B cell (primary cell): Measurements from ENCODE around the gene ZNF710. TPM values are rescaled to one million over a fixed set of nuclear protein-coding genes. Genes with fewer than 3 reads are reported as not detected.
"Not testable (repeated sequence)": the region's sequence is repeated elsewhere in the genome, so short reads cannot be mapped to it uniquely, and the experiment has no call there.

Experiments
- ATAC-seq: fragments of 200-7000 bp; cut with Tn5 transposase; one replicate; pipeline ENCODE4 v1.10.0; 2021; ENCODE audit warnings: low read depth, mild to moderate bottlenecking, moderate number of reproducible peaks, moderate library complexity
- CTCF ChIA-PET: fragments of 350-600 bp; sonication (Branson Sonifier 250); formaldehyde crosslinking; loops from one replicate; lab custom pipeline; 2021; ENCODE audit warnings: antibody characterized with exemption, inconsistent platforms; lab: Charles Lee
- POLR2A ChIA-PET: fragments of 350-600 bp; sonication (Branson Sonifier 250); formaldehyde crosslinking; loops from one replicate; lab custom pipeline; 2021; ENCODE audit warnings: antibody characterized with exemption; lab: Charles Lee
- DNase-seq: peaks from one replicate; pipeline ENCODE4 v3.0.0; 2013
- H2AFZ ChIP-seq: 2 replicates; pipeline ENCODE4 v1.6.1; 2012; ENCODE audit warnings: mild to moderate bottlenecking, low read depth, low read length; ENCODE audit not compliant: insufficient read depth, poor library complexity, severe bottlenecking
- H3K27ac ChIP-seq, 2 donors: 1 replicate in 1 of 2; 2 replicates in 1 of 2; pipeline ENCODE4 v1.5.1; 2012 to 2013; ENCODE audit warnings: low read length in 2 of 2, mild to moderate bottlenecking in 2 of 2, moderate library complexity in 1 of 2
- H3K27me3 ChIP-seq, 4 experiments: fragments of 200-600 bp in 1 of 4; sonication (generic) in 1 of 4; replicated peaks in 1 of 4; 1 replicate in 2 of 4; 2 replicates in 2 of 4; pipeline versions ENCODE4 v1.6.1 to v1.7.0; 2013 to 2016; ENCODE audit warnings: low read length in 3 of 4, mild to moderate bottlenecking in 2 of 4, mixed read lengths in 1 of 4, moderate library complexity in 1 of 4; ENCODE audit not compliant: insufficient read depth in 4 of 4, control insufficient read depth in 3 of 4; ENCODE audit errors: control extremely low read depth in 1 of 4
- H3K36me3 ChIP-seq, 2 experiments: replicated peaks in 1 of 2; 1 replicate in 1 of 2; 2 replicates in 1 of 2; pipeline versions ENCODE4 v1.6.1 to v1.7.1; 2013; ENCODE audit warnings: low read length in 1 of 2; ENCODE audit not compliant: insufficient read depth in 2 of 2, control insufficient read depth in 1 of 2; ENCODE audit errors: control extremely low read depth in 1 of 2, extremely low read depth in 1 of 2
- H3K4me1 ChIP-seq, 2 donors: fragments of 200-600 bp in 1 of 2; sonication (generic) in 1 of 2; 1 replicate in 1 of 2; 2 replicates in 1 of 2; pipeline versions ENCODE4 v1.5.1 to v1.6.1; 2013 to 2017; ENCODE audit warnings: low read length in 2 of 2; ENCODE audit not compliant: control insufficient read depth in 2 of 2, insufficient read depth in 2 of 2
- H3K4me2 ChIP-seq: replicated peaks from 2 replicates; pipeline ENCODE3; 2012; ENCODE audit warnings: mild to moderate bottlenecking, low read depth, low read length; ENCODE audit not compliant: poor library complexity, severe bottlenecking
- H3K4me3 ChIP-seq, 5 experiments: fragments of 200-600 bp in 1 of 5; sonication (generic) in 1 of 5; 1 replicate in 3 of 5; 2 replicates in 2 of 5; pipeline versions ENCODE4 v1.5.1 to v1.7.0; 2011 to 2016; ENCODE audit warnings: low read length in 4 of 5, mild to moderate bottlenecking in 4 of 5, low read depth in 2 of 5, control low read depth in 1 of 5, moderate library complexity in 1 of 5; ENCODE audit not compliant: insufficient read depth in 1 of 5; ENCODE audit errors: control extremely low read depth in 1 of 5, extremely low read depth in 1 of 5
- H3K79me2 ChIP-seq: fragments of 200-600 bp; sonication (generic); one replicate; pipeline ENCODE4 v1.6.0; 2016; ENCODE audit warnings: low read length; ENCODE audit not compliant: control insufficient read depth, insufficient read depth
- H3K9ac ChIP-seq: fragments of 200-600 bp; sonication (generic); 2 replicates; pipeline ENCODE4 v1.6.1; 2017; ENCODE audit warnings: mild to moderate bottlenecking, low read length, moderate library complexity
- H3K9me3 ChIP-seq, 3 donors: one replicate each; pipeline versions ENCODE4 v1.6.1 to v1.7.1; 2013; ENCODE audit warnings: low read length in 2 of 3; ENCODE audit not compliant: control insufficient read depth in 2 of 3, insufficient read depth in 1 of 3; ENCODE audit errors: control extremely low read depth in 1 of 3
- H4K20me1 ChIP-seq: 2 replicates; pipeline ENCODE4 v1.6.0; 2012; ENCODE audit warnings: mild to moderate bottlenecking, low read length; ENCODE audit not compliant: insufficient read depth, control insufficient read depth, poor library complexity, severe bottlenecking
- H3K27ac Mint-ChIP-seq: one replicate; pipeline ENCODE4 v1.8.0; 2021; ENCODE audit warnings: mixed read lengths
- H3K27me3 Mint-ChIP-seq: one replicate; pipeline ENCODE4 v1.8.0; 2021; ENCODE audit warnings: mixed read lengths
- H3K4me1 Mint-ChIP-seq: one replicate; pipeline ENCODE4 v1.8.0; 2021; ENCODE audit warnings: mixed read lengths
- H3K4me3 Mint-ChIP-seq: one replicate; pipeline ENCODE4 v1.8.0; 2021; ENCODE audit warnings: mixed read lengths
- H3K9me3 Mint-ChIP-seq: one replicate; pipeline ENCODE4 v1.8.0; 2022; ENCODE audit warnings: mixed read lengths; ENCODE audit not compliant: insufficient read depth
- CTCF ChIP-seq: fragments of 200-600 bp; IDR thresholded peaks from one replicate; pipeline ENCODE4 v1.8.0; 2022; ENCODE audit warnings: antibody characterized with exemption, mild to moderate bottlenecking
- EZH2 ChIP-seq: IDR thresholded peaks from 2 replicates; pipeline ENCODE4 v1.6.1; 2012; ENCODE audit warnings: borderline replicate concordance, low read depth, mild to moderate bottlenecking, moderate library complexity, low read length; ENCODE audit not compliant: insufficient read depth, poor library complexity, severe bottlenecking
- WGBS: methylation state at CpG from one replicate; pipeline ENCODE4 v1.1.5; 2013; ENCODE audit warnings: missing lambda C conversion rate; ENCODE audit not compliant: insufficient coverage; 5-methylcytosine and 5-hydroxymethylcytosine counted together
- intact Hi-C: fragments of 100-400 bp; cut with micrococcal nuclease; formaldehyde crosslinking; loops from one replicate; pipeline ENCODE4 v1.10.0; 2022
- polyA plus RNA-seq: library from polyadenylated mRNA; depleted of rRNA; stranded (reverse); fragments of >200 nt; gene quantifications from 2 replicates; pipeline ENCODE4 v1.2.3, GENCODE V29; 2012
- total RNA-seq, 2 donors: library from RNA; stranded (reverse); fragments of 120-200 nt in 1 of 2; gene quantifications; 1 replicate in 1 of 2; 2 replicates in 1 of 2; pipeline versions ENCODE4 v1.2.3 to v1.2.4, GENCODE V29; 2013 to 2022

The ZNF710 gene
- total and polyA plus RNA-seq, 2 donors (not counting 1 experiment from before 2014, with no cell fraction given): 8.7 to 38.7 TPM

GRCh38 chr15:89954541-89954940, 46.6 kb upstream of the ZNF710 start:
- no peaks in the 10 kb centered on the region for H3K4me1 Mint-ChIP-seq
- no peaks in the 10 kb centered on the region for H3K79me2 ChIP-seq
- no peak overlapping the region for H3K4me3 Mint-ChIP-seq
- no peak overlapping the region for H3K27ac ChIP-seq
- peaks cover 0 to 5% (median 2%) of the 10 kb centered on the region in 3 donors for H3K9me3 ChIP-seq
- no peak for TF ChIP-seq CTCF
- no peak for TF ChIP-seq EZH2
- no peak overlapping the region for H3K4me2 ChIP-seq
- H3K27me3 Mint-ChIP-seq: no peaks in the 10 kb centered on the region
- H3K9ac ChIP-seq: no peak overlapping the region
- WGBS: no CpG with 5 or more reads among the region's 3 CpGs
- H3K36me3 ChIP-seq: no peaks in the 10 kb centered on the region
- no peak for DNase-seq
- H2AFZ ChIP-seq: no peak overlapping the region
- no peak overlapping the region for H3K27ac Mint-ChIP-seq
- no peaks in the 10 kb centered on the region for H3K9me3 Mint-ChIP-seq
- POLR2A ChIA-PET: no interaction called here
- H3K4me3 ChIP-seq: no peak overlapping the region
- CTCF ChIA-PET: no interaction called here
- H3K27me3 ChIP-seq: no peaks in the 10 kb centered on the region
- no peak for ATAC-seq
- no peaks in the 10 kb centered on the region for H3K4me1 ChIP-seq
- intact Hi-C loops: no loop called here
- H4K20me1 ChIP-seq: no peaks in the 10 kb centered on the region

DNA sequence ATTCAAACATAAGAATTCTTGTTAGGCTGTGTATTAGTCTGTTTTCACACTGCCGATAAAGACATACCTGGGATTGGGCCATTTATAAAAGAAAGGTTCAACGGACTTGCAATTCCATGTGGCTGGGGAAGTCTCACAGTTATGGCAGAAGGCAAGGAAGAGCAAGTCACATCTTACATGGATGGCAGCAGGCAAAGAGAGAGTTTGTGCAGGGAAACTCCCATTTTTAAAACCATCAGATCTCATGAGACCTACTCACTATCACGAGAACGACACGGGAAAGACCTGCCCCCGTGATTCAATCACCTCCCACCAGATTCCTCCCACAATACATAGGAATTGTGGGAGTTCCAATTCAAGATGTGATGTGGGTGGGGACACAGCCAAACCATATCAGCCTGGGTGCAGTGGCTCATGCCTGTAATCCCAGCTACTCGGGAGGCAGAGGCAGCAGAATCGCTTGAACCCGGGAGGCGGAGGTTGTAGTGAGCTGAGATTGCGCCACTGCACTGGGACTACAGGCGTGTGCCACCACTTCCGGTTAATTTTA, 45.6 kb upstream of the ZNF710 start:
- intact Hi-C loops: not testable (repeated sequence)

More for the DNA sequence above, 45.6 kb upstream of the ZNF710 start:
- H3K27me3 ChIP-seq, ATAC-seq, H3K4me3 Mint-ChIP-seq, DNase-seq, H3K4me2 ChIP-seq, H3K9me3 ChIP-seq, H3K36me3 ChIP-seq, CTCF ChIA-PET, H3K27me3 Mint-ChIP-seq, H3K9ac ChIP-seq, H3K4me3 ChIP-seq, H3K27ac ChIP-seq, H3K9me3 Mint-ChIP-seq, H3K79me2 ChIP-seq, H3K4me1 Mint-ChIP-seq, POLR2A ChIA-PET, H4K20me1 ChIP-seq, H2AFZ ChIP-seq, H3K4me1 ChIP-seq, H3K27ac Mint-ChIP-seq: not testable (repeated sequence)
- 97% methylated on average over 9 of the region's 13 CpGs for WGBS
